MM.1S (cell line): Measurements from ENCODE around the gene MYZAP.

ENCODE experiments used
- DNase-seq: peaks from one replicate; pipeline ENCODE4 v3.0.0-alpha.2; 2015
- H2AFZ ChIP-seq: fragments of 300-600 bp; sonication (generic); 2 replicates; pipeline ENCODE4 v1.6.0; 2016; ENCODE audit warnings: antibody characterized with exemption, low read length
- H3F3A ChIP-seq: fragments of 300-600 bp; sonication (generic); 2 replicates; pipeline ENCODE4 v1.6.1; 2016; ENCODE audit warnings: mild to moderate bottlenecking, antibody characterized with exemption, low read length, moderate library complexity, mixed read lengths; ENCODE audit not compliant: insufficient read depth
- H3K27ac ChIP-seq: fragments of 300-600 bp; sonication (generic); 2 replicates; pipeline ENCODE4 v1.5.1; 2016; ENCODE audit warnings: mild to moderate bottlenecking, low read length
- H3K27me3 ChIP-seq: fragments of 300-600 bp; sonication (generic); replicated peaks from 2 replicates; pipeline ENCODE4 v1.6.0; 2016; ENCODE audit warnings: low read length; ENCODE audit not compliant: insufficient read depth
- H3K36me3 ChIP-seq: fragments of 300-600 bp; sonication (generic); replicated peaks from 2 replicates; pipeline ENCODE4 v1.6.1; 2016; ENCODE audit warnings: mild to moderate bottlenecking, low read length, mixed read lengths; ENCODE audit not compliant: insufficient read depth
- H3K4me1 ChIP-seq: fragments of 300-600 bp; sonication (generic); 2 replicates; pipeline ENCODE4 v1.6.1; 2016; ENCODE audit warnings: low read length, mixed read lengths
- H3K4me2 ChIP-seq: fragments of 300-600 bp; sonication (generic); 2 replicates; pipeline ENCODE4 v1.6.0; 2016; ENCODE audit warnings: low read depth, low read length
- H3K4me3 ChIP-seq: fragments of 300-600 bp; sonication (generic); 2 replicates; pipeline ENCODE4 v1.5.1; 2016; ENCODE audit warnings: low read length, mixed read lengths
- H3K79me2 ChIP-seq: fragments of 300-600 bp; sonication (generic); 2 replicates; pipeline ENCODE4 v1.6.1; 2016; ENCODE audit warnings: mixed run types, low read length, mixed read lengths
- H3K9ac ChIP-seq: fragments of 300-600 bp; sonication (generic); 2 replicates; pipeline ENCODE4 v1.6.1; 2016; ENCODE audit warnings: low read length, mixed read lengths
- H3K9me2 ChIP-seq: fragments of 300-600 bp; sonication (generic); replicated peaks from 2 replicates; pipeline ENCODE4 v1.6.1; 2016; ENCODE audit warnings: mild to moderate bottlenecking, low read length, mixed read lengths; ENCODE audit not compliant: insufficient read depth
- H3K9me3 ChIP-seq: fragments of 300-600 bp; sonication (generic); replicated peaks from 2 replicates; pipeline ENCODE4 v1.6.1; 2016; ENCODE audit warnings: mild to moderate bottlenecking, low read length, mixed read lengths; ENCODE audit not compliant: insufficient read depth
- H4K20me1 ChIP-seq: fragments of 300-600 bp; sonication (generic); 2 replicates; pipeline ENCODE4 v1.6.1; 2016; ENCODE audit warnings: mild to moderate bottlenecking, low read length, moderate library complexity, mixed read lengths; ENCODE audit not compliant: insufficient read depth
- CTCF ChIP-seq: fragments of 300-600 bp; sonication (generic); IDR thresholded peaks from 2 replicates; pipeline ENCODE4 v1.5.1; 2016; ENCODE audit warnings: antibody characterized with exemption, low read length, mixed read lengths
- EZH2 ChIP-seq: fragments of 300-600 bp; sonication (generic); optimal IDR thresholded peaks from 2 replicates; pipeline ENCODE3; 2017; ENCODE audit warnings: low read depth, mild to moderate bottlenecking, antibody characterized with exemption, low read length, mixed read lengths
- EZH2phosphoT487 ChIP-seq: fragments of 300-600 bp; sonication (generic); IDR thresholded peaks from 2 replicates; pipeline ENCODE4 v1.6.1; 2018; ENCODE audit warnings: antibody characterized with exemption, low read length

MYZAP gene

GRCh38 chr15:57551715-57552677, 39.7 kb upstream of the MYZAP start:
- Histone ChIP-seq H3K27ac (no peak overlapping the region), H3K27me3 (no peaks in the 10 kb centered on the region), H3K9ac (no peak overlapping the region), H3K79me2 (no peaks in the 10 kb centered on the region), H3K36me3 (no peaks in the 10 kb centered on the region), H3K4me2 (no peak overlapping the region), H2AFZ (no peak overlapping the region), H3K9me2 (no peaks in the 10 kb centered on the region), H3F3A (no peaks in the 10 kb centered on the region), H3K4me1 (no peaks in the 10 kb centered on the region), H4K20me1 (no peaks in the 10 kb centered on the region), H3K9me3 (no peaks in the 10 kb centered on the region), H3K4me3 (no peak overlapping the region)
- TF ChIP-seq EZH2phosphoT487: no peak
- no peak for DNase-seq

GRCh38 chr15:57552678-57553334, 38.9 kb upstream of the MYZAP start:
- H3K4me3 ChIP-seq: no peak overlapping the region
- H3K9me3 ChIP-seq: no peaks in the 10 kb centered on the region
- H3K9ac ChIP-seq: no peak overlapping the region
- H3K27me3 ChIP-seq: no peaks in the 10 kb centered on the region
- no peaks in the 10 kb centered on the region for H3F3A ChIP-seq
- DNase-seq: no peak
- H3K79me2 ChIP-seq: no peaks in the 10 kb centered on the region
- no peaks in the 10 kb centered on the region for H4K20me1 ChIP-seq
- no peak overlapping the region for H2AFZ ChIP-seq
- no peak overlapping the region for H3K27ac ChIP-seq
- TF ChIP-seq CTCF (no peak), EZH2phosphoT487 (no peak), EZH2 (no peak)
- H3K36me3 ChIP-seq: no peaks in the 10 kb centered on the region
- H3K4me2 ChIP-seq: no peak overlapping the region
- H3K4me1 ChIP-seq: no peaks in the 10 kb centered on the region
- no peaks in the 10 kb centered on the region for H3K9me2 ChIP-seq

GRCh38 chr15:57553526-57553925, 38.2 kb upstream of the MYZAP start:
- no peak for DNase-seq
- H2AFZ ChIP-seq: no peak overlapping the region
- no peaks in the 10 kb centered on the region for H3K4me1 ChIP-seq
- no peak for TF ChIP-seq EZH2
- TF ChIP-seq CTCF: no peak
- TF ChIP-seq EZH2phosphoT487: no peak
- no peaks in the 10 kb centered on the region for H3F3A ChIP-seq
- no peaks in the 10 kb centered on the region for H3K9me2 ChIP-seq
- H3K9me3 ChIP-seq: no peaks in the 10 kb centered on the region
- H3K9ac ChIP-seq: no peak overlapping the region
- H3K36me3 ChIP-seq: no peaks in the 10 kb centered on the region
- no peak overlapping the region for H3K4me3 ChIP-seq
- H4K20me1 ChIP-seq: no peaks in the 10 kb centered on the region
- no peaks in the 10 kb centered on the region for H3K79me2 ChIP-seq
- no peak overlapping the region for H3K4me2 ChIP-seq
- no peaks in the 10 kb centered on the region for H3K27me3 ChIP-seq
- no peak overlapping the region for H3K27ac ChIP-seq
